Activated naive CD4-positive, alpha-beta T cell (primary cell): ENCODE measurements around the gene TTLL10.

Experiments used
- DNase-seq, 4 experiments: peaks; one replicate each; lab custom pipeline; 2025; lab: John Stamatoyannopoulos, UW

TTLL10 gene

GRCh38 chr1:1223891-1224290, 50.2 kb downstream of the TTLL10 start:
- no peak for DNase-seq

- DNase-seq, result no peak
Measured at GRCh38 chr1:1225238-1225845, 51.7 kb downstream of the TTLL10 start.

GRCh38 chr1:1225913-1226312, 52.2 kb downstream of the TTLL10 start:
- DNase-seq, result no peak

GRCh38 chr1:1226566-1227362, 53.1 kb downstream of the TTLL10 start:
- DNase-seq, result no peak

GRCh38 chr1:1227386-1227785, 53.7 kb downstream of the TTLL10 start:
- no peak for DNase-seq

- no peak for DNase-seq
Measured at GRCh38 chr1:1228187-1228586, 54.5 kb downstream of the TTLL10 start.

- DNase-seq, result no peak
Measured at GRCh38 chr1:1228596-1229321, 55.1 kb downstream of the TTLL10 start.

- no peak for DNase-seq
Measured at GRCh38 chr1:1229770-1230169, 56.1 kb downstream of the TTLL10 start.

GRCh38 chr1:1230656-1231399, 57.1 kb downstream of the TTLL10 start:
- no peak for DNase-seq

- DNase-seq, result peak; percentile 89 to 95 (median 90)
Measured at GRCh38 chr1:1231400-1232207, 57.9 kb downstream of the TTLL10 start, which contains the start of gene SDF4. Gene SDF4 (minus strand): TSS chr1:1232001. CDS start chr1:1228772, 3,229 bp downstream.

GRCh38 chr1:1232208-1232795, 58.6 kb downstream of the TTLL10 start, which contains the start of gene B3GALT6:
Gene B3GALT6 (plus strand): TSS chr1:1232237. CDS start chr1:1232279, 42 bp downstream.
- DNase-seq, result no peak

- DNase-seq, result no peak
Measured at GRCh38 chr1:1232796-1233566, 59.3 kb downstream of the TTLL10 start.

GRCh38 chr1:1233567-1233892, 59.9 kb downstream of the TTLL10 start:
- DNase-seq, result no peak

GRCh38 chr1:1234180-1234808, 60.6 kb downstream of the TTLL10 start:
- DNase-seq, result no peak

- DNase-seq, result no peak
Measured at GRCh38 chr1:1235016-1235744, 61.5 kb downstream of the TTLL10 start.

- DNase-seq, result no peak
Measured at GRCh38 chr1:1236176-1236763, 62.6 kb downstream of the TTLL10 start.

GRCh38 chr1:1236945-1237873, 63.5 kb downstream of the TTLL10 start:
- no peak for DNase-seq
